ENCODE measurements around the gene ZNF845.
"Not testable (repeated sequence)": the region's sequence is repeated elsewhere in the genome, so short reads cannot be mapped to it uniquely, and the experiment has no call there.

- TF ChIP-seq CTCF, POLR2A, POLR2AphosphoS5 (IDR thresholded peaks at IDR 0.05): not testable (repeated sequence)
Observed at GRCh38 chr19:53344403-53344802, 10.9 kb downstream of the ZNF845 start.
